22Rv1 (cell line): ENCODE measurements around the gene PRKCE.

Experiments
- CTCF ChIP-seq: fragments of 450-650 bp; IDR thresholded peaks from 2 replicates; pipeline ENCODE4 v1.5.1; 2017; ENCODE audit warnings: mild to moderate bottlenecking
- ZFX ChIP-seq: fragments of 450-650 bp; IDR thresholded peaks from 2 replicates; pipeline ENCODE4 v1.6.1; 2017; ENCODE audit warnings: antibody characterized with exemption, borderline replicate concordance

- TF ChIP-seq CTCF: no peak
- TF ChIP-seq ZFX: no peak
Measured at GRCh38 chr2:45674035-45674816, 22.8 kb downstream of the PRKCE start.
